Psoas muscle (tissue), 8 donors: Measurements from ENCODE around the gene KAT2B. TPM values are rescaled to one million over a fixed set of nuclear protein-coding genes. Genes with fewer than 3 reads are reported as not detected.

Experiments
- ATAC-seq, 4 donors: fragments of 200-7000 bp; cut with Tn5 transposase; one replicate each; pipeline ENCODE4 v1.9.1; 2020; ENCODE audit warnings: moderate library complexity in 3 of 4, mild to moderate bottlenecking in 2 of 4
- DNase-seq, 2 donors: peaks; one replicate each; pipeline ENCODE4 v3.0.0-alpha.2; 2020
- H3K27ac ChIP-seq: fragments of 200-600 bp; one replicate; pipeline ENCODE4 v1.8.0; 2022
- H3K27me3 ChIP-seq, 3 donors: fragments of 200-600 bp in 1 of 3; one replicate each; pipeline versions ENCODE4 v1.6.1 to v1.8.0; 2013 to 2022; ENCODE audit warnings: low read length in 2 of 3, mild to moderate bottlenecking in 2 of 3, moderate library complexity in 1 of 3; ENCODE audit not compliant: insufficient read depth in 3 of 3
- H3K36me3 ChIP-seq, 2 donors: fragments of 200-600 bp in 1 of 2; one replicate each; pipeline versions ENCODE4 v1.6.1 to v1.8.0; 2013 to 2022; ENCODE audit warnings: low read depth in 1 of 2, mild to moderate bottlenecking in 1 of 2, moderate library complexity in 1 of 2; ENCODE audit not compliant: insufficient read depth in 1 of 2
- H3K4me1 ChIP-seq: fragments of 200-600 bp; one replicate; pipeline ENCODE4 v1.8.0; 2022
- H3K4me3 ChIP-seq: fragments of 200-600 bp; one replicate; pipeline ENCODE4 v1.8.0; 2022; ENCODE audit warnings: mild to moderate bottlenecking
- H3K9me3 ChIP-seq: fragments of 200-600 bp; one replicate; pipeline ENCODE4 v1.8.0; 2022
- WGBS, 3 donors: extraction: QIAGEN DNeasy Blood & Tissue Kit; methylation state at CpG; one replicate each; pipeline versions ENCODE4 v1.1.6 to v1.1.7; 2013; 5-methylcytosine and 5-hydroxymethylcytosine counted together
- intact Hi-C, 2 donors: fragments of 100-400 bp; cut with DNase I; formaldehyde crosslinking; loops; one replicate each; pipeline versions ENCODE4 v1.11.0 to v1.14.2; 2022
- polyA plus RNA-seq, 3 donors: library from polyadenylated mRNA; stranded (reverse); fragments of 200-250 nt; gene quantifications; one replicate each; pipeline ENCODE4 v1.2.3, GENCODE V29; 2013
- total RNA-seq, 4 donors: library from RNA; stranded (reverse); fragmentation: NEBNext Ultra II Directional in 2 of 4; extraction: Animal tissue kit (Norgen Biotek cat#: 25700) in 2 of 4; gene quantifications; one replicate each; pipeline versions ENCODE4 v1.2.1 to v1.2.4, GENCODE V29; 2021 to 2023
- TF ChIP-seq, protein P1 (sequence below): fragments of 200-600 bp; IDR thresholded peaks from one replicate; pipeline ENCODE4 v1.8.0; 2022; ENCODE audit warnings: antibody characterized with exemption
- donor health status: healthy with polysubstance abuse.
- donor health status: DM: no; HTN: no; CAD: no; lungs with moderate emphysema.
- donor health status: Bipolar disorder and iron deficiency.
- donor health status: healthy.
- donor health status: DM: yes; HTN: yes; CAD: no.
- donor health status: DM: no; HTN: no; CAD: no.
- donor health status: DM: no; HTN: no; CAD: no.
- donor health status: DM: yes; HTN: yes; CAD: no.

KAT2B gene
- total and polyA plus RNA-seq, 7 donors: 10.8 to 62.2 (median 28.3) TPM

DNA sequence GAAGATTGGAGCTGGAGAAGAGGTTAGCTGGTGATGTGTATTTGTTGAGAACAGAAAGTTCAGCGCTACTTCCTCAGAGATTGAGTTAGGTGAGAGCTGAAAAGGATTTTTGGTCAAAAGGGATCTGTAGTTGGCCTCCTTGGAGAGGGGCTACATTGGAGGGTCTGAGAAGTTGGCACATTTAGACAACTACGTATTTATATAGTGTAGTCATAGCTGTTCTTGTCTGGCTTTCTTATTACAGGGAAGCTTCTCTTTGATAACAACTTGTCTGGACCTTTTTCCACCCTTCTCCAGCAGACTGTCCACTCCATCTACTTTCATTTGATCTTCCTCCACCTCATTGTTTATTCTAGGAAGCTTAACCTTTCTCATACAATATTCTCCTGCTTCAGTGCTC is 43.7 kb downstream of the KAT2B start:
- TF ChIP-seq, protein P1, sequence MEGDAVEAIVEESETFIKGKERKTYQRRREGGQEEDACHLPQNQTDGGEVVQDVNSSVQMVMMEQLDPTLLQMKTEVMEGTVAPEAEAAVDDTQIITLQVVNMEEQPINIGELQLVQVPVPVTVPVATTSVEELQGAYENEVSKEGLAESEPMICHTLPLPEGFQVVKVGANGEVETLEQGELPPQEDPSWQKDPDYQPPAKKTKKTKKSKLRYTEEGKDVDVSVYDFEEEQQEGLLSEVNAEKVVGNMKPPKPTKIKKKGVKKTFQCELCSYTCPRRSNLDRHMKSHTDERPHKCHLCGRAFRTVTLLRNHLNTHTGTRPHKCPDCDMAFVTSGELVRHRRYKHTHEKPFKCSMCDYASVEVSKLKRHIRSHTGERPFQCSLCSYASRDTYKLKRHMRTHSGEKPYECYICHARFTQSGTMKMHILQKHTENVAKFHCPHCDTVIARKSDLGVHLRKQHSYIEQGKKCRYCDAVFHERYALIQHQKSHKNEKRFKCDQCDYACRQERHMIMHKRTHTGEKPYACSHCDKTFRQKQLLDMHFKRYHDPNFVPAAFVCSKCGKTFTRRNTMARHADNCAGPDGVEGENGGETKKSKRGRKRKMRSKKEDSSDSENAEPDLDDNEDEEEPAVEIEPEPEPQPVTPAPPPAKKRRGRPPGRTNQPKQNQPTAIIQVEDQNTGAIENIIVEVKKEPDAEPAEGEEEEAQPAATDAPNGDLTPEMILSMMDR: no peak
- DNase-seq (no peak), ATAC-seq (no peak)
- WGBS, 3 donors: 84 to 98% (median 94%) methylated on average over 2 of the region's 2 CpGs
- Histone ChIP-seq H3K27me3 (no peaks in the 10 kb centered on the region), H3K4me3 (no peak overlapping the region), H3K9me3 (no peaks in the 10 kb centered on the region), H3K27ac (peak overlapping the region; percentile 38), H3K4me1 (peaks cover 26% of the 10 kb centered on the region), H3K36me3 (no peaks in the 10 kb centered on the region)
- intact Hi-C loops: loop anchor here in 1 of 2 donors (5.0 kb wide), 1 partner anchor 42 kb away; the partner anchor contains the start of gene KAT2B

GRCh38 chr3:20091331-20092047 is 51.2 kb downstream of the KAT2B start:
- Histone ChIP-seq H3K27me3 (no peaks in the 10 kb centered on the region), H3K27ac (no peak overlapping the region), H3K4me1 (peaks cover 7% of the 10 kb centered on the region), H3K36me3 (peaks cover 0 to 7% of the 10 kb centered on the region in 2 donors), H3K9me3 (peaks cover 9% of the 10 kb centered on the region), H3K4me3 (no peak overlapping the region)
- TF ChIP-seq, protein P1: no peak
- ATAC-seq: no peak
- no peak for DNase-seq
- intact Hi-C loops: no loop called here
- 83 to 98% (median 95%) methylated on average over 2 of the region's 2 CpGs for WGBS, 3 donors

GRCh38 chr3:20095470-20095869 is 55.2 kb downstream of the KAT2B start:
- no peaks in the 10 kb centered on the region for H3K9me3 ChIP-seq
- WGBS, 3 donors: 91 to 95% (median 94%) methylated on average over 4 of the region's 4 CpGs
- TF ChIP-seq, protein P1: no peak
- H3K27ac ChIP-seq: no peak overlapping the region
- H3K27me3 ChIP-seq: no peaks in the 10 kb centered on the region
- peaks cover 0 to 7% of the 10 kb centered on the region in 2 donors for H3K36me3 ChIP-seq
- H3K4me3 ChIP-seq: no peak overlapping the region
- ATAC-seq (no peak), DNase-seq (no peak)
- intact Hi-C loops: no loop called here
- peaks cover 10% of the 10 kb centered on the region for H3K4me1 ChIP-seq

DNA sequence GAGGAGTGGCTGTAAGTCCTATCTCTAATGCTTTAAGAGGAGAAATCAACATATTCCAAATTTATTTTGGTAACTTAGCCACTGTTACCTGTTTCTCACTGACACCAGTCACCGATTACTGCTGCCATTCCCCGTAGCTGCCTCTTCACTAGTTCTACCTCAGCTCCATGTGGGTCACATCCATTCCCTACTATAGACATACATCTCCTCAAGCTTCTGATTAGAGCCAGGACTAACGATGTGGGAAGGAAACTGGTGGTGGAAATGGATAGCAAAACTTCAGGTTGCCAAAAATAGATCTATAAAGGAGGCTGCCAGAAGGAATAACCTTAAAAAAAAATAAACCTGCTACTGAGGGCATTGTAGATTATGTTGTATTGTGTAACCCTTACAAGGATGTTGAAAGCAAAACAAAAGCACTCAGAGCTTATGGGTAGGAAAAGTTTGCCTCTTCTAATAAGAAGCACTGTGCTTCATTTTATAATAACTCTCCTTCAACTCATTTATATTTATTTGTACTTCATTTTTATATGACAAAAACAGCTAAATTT is 56.0 kb downstream of the KAT2B start:
- Histone ChIP-seq H3K36me3 (peaks cover 0 to 13% of the 10 kb centered on the region in 2 donors), H3K9me3 (no peaks in the 10 kb centered on the region), H3K27me3 (no peaks in the 10 kb centered on the region), H3K4me3 (no peak overlapping the region), H3K4me1 (peaks cover 10% of the 10 kb centered on the region), H3K27ac (no peak overlapping the region)
- TF ChIP-seq, protein P1: no peak
- ATAC-seq (peak in 3 of 4 donors; percentile 48 to 80 (median 58)), DNase-seq (no peak)
- 58 to 64% (median 63%) methylated on average over 3 of the region's 3 CpGs for WGBS, 3 donors
- intact Hi-C loops: no loop called here
